Measurements from ENCODE around the gene PCDH9. TPM values are rescaled to one million over a fixed set of nuclear protein-coding genes. Genes with fewer than 3 reads are reported as not detected.

Gene PCDH9
- total RNA-seq, 1 experiment from 2014 or later: 0.11 TPM

GRCh38 chr13:67223742-67224141 is 6.4 kb downstream of the PCDH9 start:
- peaks cover 9% of the 10 kb centered on the region for H3K4me1 Mint-ChIP-seq (ENCODE audit: low read depth, unreplicated experiment)
- H3K4me3 ChIP-seq (ENCODE audit: low read depth, low read length): no peak overlapping the region
- H3K27ac Mint-ChIP-seq (ENCODE audit: unreplicated experiment): no peak overlapping the region
- H3K36me3 ChIP-seq (ENCODE audit: control insufficient read depth, insufficient read depth, low read length): no peaks in the 10 kb centered on the region
- H3K9me3 Mint-ChIP-seq (ENCODE audit: unreplicated experiment): no peaks in the 10 kb centered on the region
- H3K27me3 Mint-ChIP-seq (ENCODE audit: insufficient read depth, unreplicated experiment): peaks cover 11% of the 10 kb centered on the region
- BruUV-seq (replicated peaks): no TSS peak
- ChIA-PET CTCF (interaction anchor here (0.6 to 1.1 kb wide), 4 partner anchors 144 to 605 kb away, joined by 3 to 8 read pairs (median 4); no protein-coding TSS in a partner anchor), POLR2A (no interaction called here)
- no peak overlapping the region for H3K4me3 Mint-ChIP-seq (ENCODE audit: unreplicated experiment)
- intact Hi-C loops (cut with micrococcal nuclease; ENCODE audit: unreplicated experiment): loop anchor here (1.0 to 10.0 kb wide), 6 partner anchors 148 to 1566 kb away; no protein-coding TSS in a partner anchor
- H3K27me3 ChIP-seq (replicated peaks; ENCODE audit: control insufficient read depth, insufficient read depth, low read length): no peaks in the 10 kb centered on the region
- no peaks in the 10 kb centered on the region for H3K9me3 ChIP-seq
- no peaks in the 10 kb centered on the region for H3K4me1 ChIP-seq
- H3K36me3 Mint-ChIP-seq (ENCODE audit: insufficient read depth, unreplicated experiment): no peaks in the 10 kb centered on the region
- DNase-seq: no peak
- no peak for TF ChIP-seq CTCF (IDR thresholded peaks at IDR 0.05; ENCODE audit: insufficient read depth in 1 of 2, low read depth in 1 of 2, low read length in 1 of 2, severe bottlenecking in 1 of 2, unreplicated experiment in 1 of 2)

DNA sequence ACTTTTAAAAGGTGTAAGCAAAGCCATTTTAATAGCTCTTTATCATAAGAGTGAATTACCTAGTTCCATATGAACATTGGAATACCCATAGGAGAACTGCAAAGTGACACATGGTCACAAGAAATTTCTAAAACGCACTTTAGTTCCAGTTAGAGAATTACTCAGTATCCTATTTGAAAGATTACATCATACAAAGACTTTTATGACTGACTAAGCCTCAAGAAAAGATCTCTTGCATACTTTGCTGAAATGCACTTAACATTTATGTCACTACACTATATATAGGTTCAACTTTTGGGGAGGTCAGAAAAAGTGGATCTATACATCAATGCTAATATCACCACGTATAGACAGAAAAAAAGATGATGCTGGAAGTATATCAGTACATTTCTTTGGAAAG is 7.1 kb downstream of the PCDH9 start:
- no peaks in the 10 kb centered on the region for H3K9me3 ChIP-seq
- H3K36me3 ChIP-seq (ENCODE audit: control insufficient read depth, insufficient read depth, low read length): no peaks in the 10 kb centered on the region
- ChIA-PET CTCF (no interaction called here), POLR2A (no interaction called here)
- no peak overlapping the region for H3K4me3 ChIP-seq (ENCODE audit: low read depth, low read length)
- H3K27ac Mint-ChIP-seq (ENCODE audit: unreplicated experiment): no peak overlapping the region
- H3K36me3 Mint-ChIP-seq (ENCODE audit: insufficient read depth, unreplicated experiment): no peaks in the 10 kb centered on the region
- peaks cover 9% of the 10 kb centered on the region for H3K4me1 Mint-ChIP-seq (ENCODE audit: low read depth, unreplicated experiment)
- H3K9me3 Mint-ChIP-seq (ENCODE audit: unreplicated experiment): no peaks in the 10 kb centered on the region
- BruUV-seq (replicated peaks): no TSS peak
- no peaks in the 10 kb centered on the region for H3K27me3 ChIP-seq (replicated peaks; ENCODE audit: control insufficient read depth, insufficient read depth, low read length)
- no peak for TF ChIP-seq CTCF (IDR thresholded peaks at IDR 0.05; ENCODE audit: insufficient read depth in 1 of 2, low read depth in 1 of 2, low read length in 1 of 2, severe bottlenecking in 1 of 2, unreplicated experiment in 1 of 2)
- intact Hi-C loops (cut with micrococcal nuclease; ENCODE audit: unreplicated experiment): loop anchor here (5.0 to 10.0 kb wide), 5 partner anchors 278 to 1566 kb away; no protein-coding TSS in a partner anchor
- H3K4me1 ChIP-seq: no peaks in the 10 kb centered on the region
- no peak overlapping the region for H3K4me3 Mint-ChIP-seq (ENCODE audit: unreplicated experiment)
- H3K27me3 Mint-ChIP-seq (ENCODE audit: insufficient read depth, unreplicated experiment): peaks cover 11% of the 10 kb centered on the region
- DNase-seq: no peak

GRCh38 chr13:67221630-67222226 is 8.4 kb downstream of the PCDH9 start:
- Mint-ChIP-seq H3K4me3 (ENCODE audit: unreplicated experiment) (no peak overlapping the region), H3K27ac (ENCODE audit: unreplicated experiment) (no peak overlapping the region), H3K4me1 (ENCODE audit: low read depth, unreplicated experiment) (peaks cover 9% of the 10 kb centered on the region), H3K36me3 (ENCODE audit: insufficient read depth, unreplicated experiment) (no peaks in the 10 kb centered on the region), H3K9me3 (ENCODE audit: unreplicated experiment) (no peaks in the 10 kb centered on the region), H3K27me3 (ENCODE audit: insufficient read depth, unreplicated experiment) (peaks cover 7% of the 10 kb centered on the region)
- BruUV-seq (replicated peaks): no TSS peak
- Histone ChIP-seq H3K9me3 (no peaks in the 10 kb centered on the region), H3K27me3 (replicated peaks; ENCODE audit: control insufficient read depth, insufficient read depth, low read length) (no peaks in the 10 kb centered on the region), H3K4me1 (no peaks in the 10 kb centered on the region), H3K36me3 (ENCODE audit: control insufficient read depth, insufficient read depth, low read length) (no peaks in the 10 kb centered on the region), H3K4me3 (ENCODE audit: low read depth, low read length) (no peak overlapping the region)
- DNase-seq: no peak
- intact Hi-C loops (cut with micrococcal nuclease; ENCODE audit: unreplicated experiment): loop anchor here (5.0 to 10.0 kb wide), 5 partner anchors 277 to 1564 kb away; no protein-coding TSS in a partner anchor
- CTCF ChIA-PET: interaction anchor here (0.7 kb wide), 2 partner anchors 21 to 436 kb away, joined by 3 to 5 read pairs; no protein-coding TSS in a partner anchor
- POLR2A ChIA-PET: no interaction called here
- TF ChIP-seq CTCF (IDR thresholded peaks at IDR 0.05; ENCODE audit: insufficient read depth in 1 of 2, low read depth in 1 of 2, low read length in 1 of 2, severe bottlenecking in 1 of 2, unreplicated experiment in 1 of 2): no peak

All from Caco-2 (cell line).